GM18505 (cell line): ENCODE data around the gene GPRIN3.
A peak's percentile ranks its signal among the peaks of the same experiment; 100 is the strongest.

Experiments
- ATAC-seq: cut with Tn5 transposase; IDR thresholded peaks from one replicate; pipeline ENCODE4 v1.9.1; 2021; ENCODE audit not compliant: unreplicated experiment
- POLR2A ChIP-seq: IDR thresholded peaks from 4 replicates; pipeline ENCODE4 v1.6.1; 2011; ENCODE audit warnings: borderline replicate concordance; ENCODE audit not compliant: insufficient read depth, insufficient read length; ENCODE audit errors: extremely low read depth

The GPRIN3 gene

GRCh38 chr4:89306486-89307177 lies 968 bp downstream of the GPRIN3 start:
- no peak for ATAC-seq
- no peak for TF ChIP-seq POLR2A

- ATAC-seq = no peak
- TF ChIP-seq POLR2A = no peak
Measured at GRCh38 chr4:89305712-89306437, 1.7 kb downstream of the GPRIN3 start.

GRCh38 chr4:89305028-89305427 lies 2.6 kb downstream of the GPRIN3 start:
- TF ChIP-seq POLR2A = no peak
- no peak for ATAC-seq

GRCh38 chr4:89303814-89304388 lies 3.7 kb downstream of the GPRIN3 start:
- ATAC-seq = no peak
- no peak for TF ChIP-seq POLR2A

GRCh38 chr4:89303177-89303576 lies 4.4 kb downstream of the GPRIN3 start:
- ATAC-seq = no peak
- no peak for TF ChIP-seq POLR2A

- no peak for ATAC-seq
- TF ChIP-seq POLR2A = no peak
Measured at GRCh38 chr4:89301902-89302301, 5.7 kb downstream of the GPRIN3 start.

GRCh38 chr4:89301003-89301402 lies 6.6 kb downstream of the GPRIN3 start:
- no peak for ATAC-seq
- no peak for TF ChIP-seq POLR2A

- ATAC-seq = no peak
- no peak for TF ChIP-seq POLR2A
Measured at GRCh38 chr4:89300499-89300898, 7.1 kb downstream of the GPRIN3 start.

GRCh38 chr4:89300060-89300459 lies 7.5 kb downstream of the GPRIN3 start:
- TF ChIP-seq POLR2A = no peak
- ATAC-seq = no peak

GRCh38 chr4:89299153-89299791 lies 8.3 kb downstream of the GPRIN3 start:
- no peak for ATAC-seq

GRCh38 chr4:89298788-89299152 lies 8.8 kb downstream of the GPRIN3 start:
- no peak for ATAC-seq

More at GRCh38 chr4:89299153-89299791, 8.3 kb downstream of the GPRIN3 start:
- no peak for TF ChIP-seq POLR2A

GRCh38 chr4:89298155-89298554 lies 9.4 kb downstream of the GPRIN3 start:
- peak; percentile 44 for ATAC-seq

More at GRCh38 chr4:89298788-89299152, 8.8 kb downstream of the GPRIN3 start:
- TF ChIP-seq POLR2A = no peak

GRCh38 chr4:89296896-89297295 lies 10.7 kb downstream of the GPRIN3 start:
- no peak for ATAC-seq
- TF ChIP-seq POLR2A = no peak

More at GRCh38 chr4:89298155-89298554, 9.4 kb downstream of the GPRIN3 start:
- no peak for TF ChIP-seq POLR2A

GRCh38 chr4:89296399-89296798 lies 11.2 kb downstream of the GPRIN3 start:
- no peak for ATAC-seq
- no peak for TF ChIP-seq POLR2A

- no peak for ATAC-seq
- TF ChIP-seq POLR2A = no peak
Measured at GRCh38 chr4:89295415-89295927, 12.1 kb downstream of the GPRIN3 start.
